Smooth muscle cell (in vitro differentiated cells): Measurements from ENCODE around the gene ATG16L2. TPM values are rescaled to one million over a fixed set of nuclear protein-coding genes. Genes with fewer than 3 reads are reported as not detected.

ENCODE experiments used
- DNase-seq: peaks from one replicate; lab custom pipeline; 2025; ENCODE audit not compliant: unreplicated experiment; lab: John Stamatoyannopoulos, UW
- H2AFZ ChIP-seq: fragments of 200-600 bp; sonication (generic); 2 replicates; pipeline ENCODE4 v1.6.0; 2016; ENCODE audit warnings: antibody characterized with exemption, low read depth, mild to moderate bottlenecking
- H3F3A ChIP-seq: fragments of 200-600 bp; sonication (generic); 2 replicates; pipeline ENCODE4 v1.6.0; 2017; ENCODE audit warnings: antibody characterized with exemption, low read depth
- H3K27ac ChIP-seq: fragments of 200-600 bp; sonication (generic); 2 replicates; pipeline ENCODE4 v1.5.1; 2016; ENCODE audit warnings: low read depth, mild to moderate bottlenecking
- H3K27me3 ChIP-seq: fragments of 200-600 bp; sonication (generic); 2 replicates; pipeline ENCODE4 v1.6.1; 2016; ENCODE audit warnings: low read depth, mild to moderate bottlenecking
- H3K36me3 ChIP-seq: fragments of 200-600 bp; sonication (generic); 2 replicates; pipeline ENCODE4 v1.5.1; 2016; ENCODE audit warnings: low read depth
- H3K4me1 ChIP-seq: fragments of 200-600 bp; sonication (generic); 2 replicates; pipeline ENCODE4 v1.5.1; 2016; ENCODE audit warnings: low read depth
- H3K4me2 ChIP-seq: fragments of 200-600 bp; sonication (generic); 2 replicates; pipeline ENCODE4 v1.6.0; 2016; ENCODE audit warnings: mild to moderate bottlenecking
- H3K4me3 ChIP-seq: fragments of 200-600 bp; sonication (generic); 2 replicates; pipeline ENCODE4 v1.5.1; 2016; ENCODE audit warnings: mild to moderate bottlenecking
- H3K79me2 ChIP-seq: fragments of 200-600 bp; sonication (generic); 2 replicates; pipeline ENCODE4 v1.6.0; 2016; ENCODE audit warnings: low read depth, mild to moderate bottlenecking
- H3K9ac ChIP-seq: fragments of 200-600 bp; sonication (generic); 2 replicates; pipeline ENCODE4 v1.6.0; 2016; ENCODE audit warnings: low read depth
- H3K9me3 ChIP-seq: fragments of 200-600 bp; sonication (generic); replicated peaks from 2 replicates; pipeline ENCODE4 v1.5.1; 2016; ENCODE audit warnings: low read depth
- H4K20me1 ChIP-seq: fragments of 200-600 bp; sonication (generic); 2 replicates; pipeline ENCODE4 v1.6.0; 2016; ENCODE audit warnings: low read depth
- CTCF ChIP-seq: fragments of 200-600 bp; sonication (generic); IDR thresholded peaks from 2 replicates; pipeline ENCODE4 v1.5.1; 2017; ENCODE audit warnings: borderline replicate concordance, mild to moderate bottlenecking, antibody characterized with exemption; ENCODE audit not compliant: insufficient read depth, poor library complexity, severe bottlenecking
- WGBS: methylation state at CpG from one replicate; pipeline ENCODE4 v1.1.7; 2016; ENCODE audit warnings: low lambda C conversion rate; 5-methylcytosine and 5-hydroxymethylcytosine counted together
- polyA plus RNA-seq: library from polyadenylated mRNA; unstranded; fragments of >200 nt; fragmentation: Nextera tagmentation; extraction: Ambion mirVana; gene quantifications from 2 replicates; pipeline ENCODE4 v1.2.1, GENCODE V29; 2016
- total RNA-seq: library from RNA; depleted of rRNA; stranded (reverse); fragments of >200 nt; gene quantifications from 2 replicates; pipeline ENCODE4 v1.2.3, GENCODE V29; 2014

ATG16L2 gene
- total and polyA plus RNA-seq, 2 experiments from 2014 or later, result 7.4 to 9.3 TPM

DNA sequence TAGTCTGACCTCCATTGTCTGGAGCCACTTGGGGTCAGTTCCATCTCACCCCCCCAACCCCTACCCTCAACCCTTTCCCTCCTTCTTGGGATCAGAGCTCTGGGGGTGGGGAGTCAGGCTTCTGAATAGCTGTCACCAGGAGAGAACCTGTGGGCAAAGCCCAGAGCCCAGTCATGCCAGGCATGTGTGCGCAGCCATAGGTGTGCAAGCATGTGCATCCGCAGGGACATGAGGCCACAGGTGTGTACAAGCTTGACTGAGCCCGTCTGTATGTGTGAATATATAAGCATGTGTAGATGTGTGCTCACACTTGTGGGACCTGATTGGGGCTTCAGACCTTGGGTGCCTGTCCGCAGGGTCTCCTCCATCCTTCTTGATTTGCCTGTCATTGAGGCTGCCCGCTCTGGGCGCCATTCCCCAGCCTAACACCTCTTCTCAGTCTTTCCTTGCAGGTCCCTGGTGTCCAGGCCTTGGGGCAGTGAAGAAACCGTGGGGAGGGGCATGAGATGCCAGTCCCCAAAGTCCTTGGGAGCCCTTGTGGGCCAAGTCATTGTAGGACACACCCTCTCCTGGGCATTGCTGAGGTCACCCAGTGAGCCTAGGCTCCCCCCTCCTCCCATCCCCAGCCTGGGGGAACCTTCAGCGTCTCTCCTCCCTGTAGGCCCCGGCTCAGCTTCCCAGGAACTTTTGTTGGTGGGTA lies 9.0 kb downstream of the ATG16L2 start:
- no peak for TF ChIP-seq CTCF
- no peak for DNase-seq
- Histone ChIP-seq H3K27ac (no peak overlapping the region), H3K4me1 (peaks cover 7% of the 10 kb centered on the region), H3K9ac (no peak overlapping the region), H3F3A (no peaks in the 10 kb centered on the region), H4K20me1 (no peaks in the 10 kb centered on the region), H2AFZ (no peak overlapping the region), H3K4me2 (no peak overlapping the region), H3K36me3 (no peaks in the 10 kb centered on the region), H3K9me3 (no peaks in the 10 kb centered on the region), H3K79me2 (no peaks in the 10 kb centered on the region), H3K4me3 (no peak overlapping the region), H3K27me3 (no peaks in the 10 kb centered on the region)
- WGBS, result 98% methylated on average over 9 of the region's 9 CpGs

- Histone ChIP-seq H3F3A (no peaks in the 10 kb centered on the region), H3K9ac (no peak overlapping the region), H3K27ac (no peak overlapping the region), H3K4me1 (peaks cover 7% of the 10 kb centered on the region), H3K4me2 (no peak overlapping the region), H2AFZ (no peak overlapping the region), H3K27me3 (no peaks in the 10 kb centered on the region), H3K4me3 (no peak overlapping the region), H3K9me3 (no peaks in the 10 kb centered on the region), H3K36me3 (no peaks in the 10 kb centered on the region), H3K79me2 (no peaks in the 10 kb centered on the region), H4K20me1 (no peaks in the 10 kb centered on the region)
- no peak for DNase-seq
- 88% methylated on average over 7 of the region's 7 CpGs for WGBS
- no peak for TF ChIP-seq CTCF
Measured at GRCh38 chr11:72824020-72824419, 9.8 kb downstream of the ATG16L2 start.

DNA sequence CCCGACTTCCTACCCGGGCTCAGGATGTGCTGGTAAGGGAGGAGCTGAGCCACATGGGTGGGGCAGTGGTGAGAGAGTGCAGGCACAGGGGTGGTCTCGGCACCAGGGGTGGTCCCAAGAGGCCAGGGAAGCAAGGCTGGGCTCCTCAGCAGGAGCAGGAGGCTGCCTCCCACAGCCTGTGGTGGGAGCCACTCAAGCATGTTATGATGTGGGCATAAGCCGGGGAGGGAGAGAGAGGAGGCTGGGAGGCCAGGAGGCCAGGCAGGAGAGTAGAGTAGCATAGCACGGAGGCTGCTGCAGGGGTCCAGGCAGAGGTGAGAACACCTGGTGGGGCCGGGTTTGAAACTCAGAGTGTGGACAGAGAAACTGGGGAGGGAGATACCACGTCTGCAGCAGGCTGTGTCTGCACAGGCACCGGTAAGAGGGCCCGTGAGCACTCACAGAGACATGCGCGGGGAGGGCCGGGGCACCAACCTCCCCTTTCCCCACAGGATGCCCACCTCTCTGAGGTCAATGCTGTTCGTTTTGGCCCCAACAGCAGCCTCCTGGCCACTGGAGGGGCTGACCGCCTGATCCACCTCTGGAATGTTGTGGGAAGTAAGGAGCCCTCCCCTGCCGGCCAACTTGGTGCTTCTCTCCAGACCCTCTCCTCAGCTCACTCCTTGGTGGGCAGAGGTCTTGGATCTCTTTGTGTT lies 10.7 kb downstream of the ATG16L2 start:
- no peak overlapping the region for H3K27ac ChIP-seq
- H3K27me3 ChIP-seq, result no peaks in the 10 kb centered on the region
- TF ChIP-seq CTCF, result no peak
- no peaks in the 10 kb centered on the region for H4K20me1 ChIP-seq
- no peak overlapping the region for H2AFZ ChIP-seq
- no peaks in the 10 kb centered on the region for H3K36me3 ChIP-seq
- DNase-seq, result no peak
- 93% methylated on average over 15 of the region's 15 CpGs for WGBS
- no peaks in the 10 kb centered on the region for H3K79me2 ChIP-seq
- no peak overlapping the region for H3K9ac ChIP-seq
- H3K4me1 ChIP-seq, result peaks cover 7% of the 10 kb centered on the region
- H3K4me3 ChIP-seq, result no peak overlapping the region
- no peaks in the 10 kb centered on the region for H3F3A ChIP-seq
- H3K9me3 ChIP-seq, result no peaks in the 10 kb centered on the region
- no peak overlapping the region for H3K4me2 ChIP-seq
